Hindlimb muscle (tissue), 1 donor: ENCODE measurements around the gene ALLC. TPM values are rescaled to one million over a fixed set of nuclear protein-coding genes. Genes with fewer than 3 reads are reported as not detected.

Source experiments
- DNase-seq: peaks from one replicate; pipeline ENCODE4 v3.0.0-alpha.2; 2013
- polyA plus RNA-seq: library from polyadenylated mRNA; unstranded; fragments of 120-200 nt; gene quantifications from one replicate; pipeline ENCODE4 v1.2.1, GENCODE V29; 2013; ENCODE audit not compliant: insufficient read length

ALLC gene
- polyA plus RNA-seq, 1 donor, result not detected

DNA sequence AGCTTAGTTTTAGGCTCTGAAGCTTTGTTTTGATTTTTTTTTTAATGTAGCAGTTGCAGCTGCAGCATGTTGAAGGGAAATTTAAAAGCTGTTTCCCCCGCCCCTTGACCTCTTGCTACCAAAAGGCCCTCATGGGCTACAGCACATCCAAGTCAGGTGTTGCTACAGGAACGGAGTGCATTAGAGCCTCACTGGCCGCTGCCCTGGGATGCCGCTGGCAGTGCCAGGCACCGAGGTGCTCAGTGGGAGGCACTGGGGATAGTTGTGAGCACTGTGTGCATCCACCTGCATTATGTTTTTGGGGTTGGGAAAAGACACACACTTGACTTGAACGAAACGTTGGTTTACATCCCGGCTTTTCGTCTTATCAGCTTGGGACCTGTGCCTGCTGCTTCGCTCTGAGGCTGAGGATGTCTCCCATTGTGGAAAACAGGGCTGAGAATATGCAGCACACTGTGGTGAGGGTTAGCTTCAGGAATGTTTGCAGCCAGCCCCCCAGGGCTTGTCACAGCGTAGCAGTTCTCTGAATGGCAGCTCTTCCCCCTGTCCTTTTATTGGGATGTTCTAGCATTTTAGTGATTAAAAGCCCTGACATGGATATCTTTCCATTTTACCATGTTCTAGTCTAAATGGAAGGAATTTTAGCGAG, 69.5 kb downstream of the ALLC start:
- no peak for DNase-seq

DNA sequence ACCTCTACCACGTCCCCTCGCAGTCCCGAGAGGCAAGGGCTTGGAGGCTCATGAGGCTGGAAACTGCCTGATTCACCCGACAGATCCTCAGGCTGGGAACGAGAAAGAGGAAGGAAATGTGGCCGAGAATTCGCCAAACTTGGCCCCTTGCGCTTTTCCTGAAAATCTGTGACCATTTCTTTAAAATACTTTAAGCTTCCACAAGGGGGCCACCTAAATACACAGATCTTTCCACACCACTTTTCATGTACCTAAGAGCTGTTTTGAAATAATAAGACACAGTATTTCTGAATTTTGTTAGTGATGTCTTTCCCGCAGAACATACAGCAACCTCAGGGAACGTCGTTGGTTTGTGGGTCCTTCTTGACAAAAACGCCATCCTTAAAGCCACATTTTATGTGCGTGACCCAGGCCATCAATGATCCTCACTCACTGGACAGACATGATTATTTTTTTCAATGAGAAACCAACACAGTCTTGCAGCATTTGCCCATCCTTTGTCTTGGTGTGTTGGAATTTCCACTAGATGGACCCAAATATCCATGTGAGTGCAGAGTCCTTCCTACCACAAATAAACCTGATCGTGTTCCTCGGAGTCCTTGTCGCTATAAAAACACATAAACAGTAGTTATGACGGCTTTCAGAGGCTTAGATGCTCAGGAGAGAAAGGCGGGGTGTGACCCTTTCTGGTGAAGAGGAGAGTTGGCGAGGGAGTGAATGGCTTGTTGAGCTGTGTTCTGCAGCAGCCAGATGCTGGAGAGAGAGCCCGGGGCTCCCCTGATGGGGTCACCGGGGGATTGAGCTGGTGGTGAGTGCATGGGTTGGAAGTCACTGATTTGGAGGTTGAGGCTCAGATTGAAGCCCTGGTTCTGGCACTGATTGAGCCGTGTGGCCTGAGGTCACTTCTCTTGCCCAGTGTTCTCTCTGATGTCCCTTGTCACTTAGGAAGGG, 70.4 kb downstream of the ALLC start:
- peak; percentile 78 for DNase-seq

DNA sequence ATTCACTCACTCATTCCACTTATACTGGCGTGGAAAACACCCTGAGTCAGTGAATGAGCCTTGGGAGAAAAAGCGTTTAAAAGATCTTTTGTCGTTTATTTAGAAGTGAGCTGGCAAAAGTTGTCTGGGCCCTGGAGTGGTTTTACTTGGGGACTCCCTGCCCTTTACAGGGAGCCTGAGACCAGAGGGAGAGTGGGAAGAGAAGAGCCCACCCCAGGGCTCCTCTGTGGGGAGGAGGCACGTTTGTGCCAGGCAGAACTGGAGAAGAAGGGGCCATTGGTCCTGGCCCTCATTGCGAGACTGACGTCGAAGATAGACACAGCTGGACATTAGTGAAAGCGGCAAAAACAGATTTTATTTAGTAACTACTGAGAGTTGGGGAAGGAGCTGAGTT, 71.1 kb downstream of the ALLC start:
- no peak for DNase-seq

DNA sequence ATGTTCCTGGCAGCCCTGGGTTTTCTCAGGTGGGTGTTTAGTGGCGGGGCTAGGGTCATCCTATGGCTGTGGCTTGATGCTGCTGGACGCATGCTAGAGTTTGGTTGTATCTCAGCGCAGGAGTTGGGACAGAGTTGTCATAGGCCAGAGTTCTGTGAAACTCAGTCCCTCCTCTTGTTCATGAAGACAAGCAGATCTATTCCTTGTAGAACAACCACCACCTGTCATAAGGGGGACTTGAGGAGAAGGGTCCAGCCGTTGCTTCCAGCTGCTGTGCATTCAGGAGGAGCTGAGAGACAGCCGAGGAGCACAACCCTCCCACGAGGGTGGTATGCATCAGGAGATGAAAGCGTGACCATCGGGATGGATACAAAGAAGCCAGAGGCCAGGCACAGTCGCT, 71.8 kb downstream of the ALLC start:
- no peak for DNase-seq

DNA sequence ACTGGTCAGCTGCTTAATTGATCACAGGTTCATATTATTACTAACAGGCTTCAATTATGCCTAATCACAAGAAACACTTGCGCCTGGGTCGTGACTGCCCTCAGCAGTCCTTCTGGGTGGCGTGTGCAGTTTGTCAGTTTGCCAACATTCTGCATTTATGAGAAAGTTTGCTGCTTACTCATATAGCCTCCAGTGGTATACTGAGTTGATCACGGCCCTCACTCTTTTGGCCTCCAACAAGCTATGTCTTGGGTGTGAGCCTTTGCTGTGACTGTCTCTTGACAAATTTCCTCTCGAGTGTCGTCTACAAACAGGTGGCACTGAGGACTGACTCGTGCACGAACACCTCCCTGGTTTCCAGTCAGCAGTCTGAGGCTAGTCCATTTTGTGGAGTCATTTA, 72.6 kb downstream of the ALLC start:
- DNase-seq, result no peak

DNA sequence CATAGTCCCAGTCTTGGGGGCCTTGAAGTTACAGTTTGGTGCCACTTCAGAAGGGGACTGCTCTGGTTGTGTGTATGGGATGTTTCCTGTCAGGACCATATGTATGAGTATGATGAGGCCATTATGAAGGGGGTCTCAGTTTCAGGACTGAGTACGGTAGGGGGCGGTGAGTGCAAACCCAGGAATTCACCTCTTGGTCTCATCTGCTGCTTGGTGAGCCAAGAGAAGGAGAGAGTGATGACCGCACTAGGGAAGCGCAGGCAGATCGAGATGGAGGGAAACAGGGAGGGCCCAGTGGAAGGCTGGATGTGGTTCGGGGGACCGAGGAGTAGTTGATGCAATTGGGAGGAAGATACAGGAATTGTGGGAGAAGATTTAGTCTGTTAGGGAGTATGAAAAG, 73.8 kb downstream of the ALLC start:
- no peak for DNase-seq

DNA sequence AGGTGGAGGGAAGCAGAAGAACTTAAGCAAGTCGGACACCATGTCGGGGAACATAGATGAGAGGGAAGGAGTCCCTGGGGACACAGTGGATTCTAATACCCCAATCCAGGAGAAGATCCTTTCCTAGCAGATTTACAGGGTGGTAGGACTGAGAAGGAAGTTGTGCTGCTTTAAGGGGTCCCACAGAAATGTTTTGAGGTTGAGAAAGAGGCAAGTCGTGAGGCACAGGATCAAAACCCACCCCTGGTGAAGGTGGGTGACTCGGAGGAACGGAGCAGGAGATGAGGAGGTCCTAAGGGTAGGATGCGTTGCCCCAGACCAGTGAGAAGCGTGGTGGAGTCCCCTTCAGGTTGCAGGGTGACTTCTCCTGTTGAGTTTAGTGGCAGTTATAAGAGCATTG, 78.1 kb downstream of the ALLC start:
- no peak for DNase-seq

DNA sequence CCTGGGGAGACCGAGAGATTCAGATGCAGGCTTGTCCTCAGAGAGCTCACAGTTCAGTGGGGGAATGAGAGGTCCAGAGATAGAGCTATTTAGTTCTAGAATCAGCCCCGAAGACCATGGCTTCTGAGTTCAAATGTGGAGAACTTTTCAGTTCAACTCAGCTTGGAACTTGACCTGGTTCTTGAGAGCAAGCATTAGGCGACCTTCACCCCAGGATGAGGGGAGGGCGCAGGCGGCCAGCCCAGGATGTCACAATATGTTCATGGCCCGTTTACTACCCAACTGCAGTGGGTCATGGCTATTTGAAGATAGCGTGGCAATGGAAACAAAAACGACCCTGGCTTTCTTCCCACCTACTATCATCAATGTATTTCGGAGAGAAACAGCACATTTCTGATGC, 79.1 kb downstream of the ALLC start:
- DNase-seq, result no peak

DNA sequence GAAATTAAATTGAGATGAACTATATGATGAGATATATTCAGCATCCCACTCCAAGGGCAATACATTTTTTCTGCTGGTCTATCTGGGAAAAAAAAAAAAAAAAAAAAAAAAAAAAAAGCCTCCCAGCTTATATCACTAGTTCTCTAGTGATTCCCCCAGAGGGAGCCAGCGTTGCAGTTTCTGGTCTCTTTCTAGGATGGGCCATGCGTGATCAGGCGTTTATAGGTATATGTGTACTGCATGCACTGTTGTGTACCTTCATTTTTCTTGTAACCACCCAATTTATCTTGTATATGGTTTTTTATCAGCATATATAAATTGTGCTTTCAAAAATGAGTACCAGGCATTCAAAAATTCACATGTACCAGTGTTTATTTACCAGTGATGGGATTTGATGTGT, 80.5 kb downstream of the ALLC start:
- no peak for DNase-seq

DNA sequence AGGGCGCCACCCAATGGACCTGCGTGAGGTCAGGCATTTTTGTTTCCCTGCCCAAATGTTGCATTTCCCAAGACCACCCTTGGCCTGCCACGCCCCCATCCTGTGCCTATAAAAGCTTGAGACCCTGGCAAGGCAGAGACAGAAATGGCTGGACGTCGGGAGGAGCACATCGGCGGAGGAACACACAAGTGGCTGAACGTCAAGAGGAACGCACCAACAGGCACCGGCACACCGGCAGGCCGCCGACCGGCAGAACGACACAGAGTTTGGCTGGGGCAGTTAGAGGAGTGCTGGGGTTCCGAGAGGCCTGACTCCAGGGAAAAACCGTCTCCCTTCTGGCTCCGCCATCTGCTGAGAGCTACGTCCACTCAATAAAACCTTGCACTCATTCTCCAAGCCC, 81.3 kb downstream of the ALLC start:
- DNase-seq, result no peak

DNA sequence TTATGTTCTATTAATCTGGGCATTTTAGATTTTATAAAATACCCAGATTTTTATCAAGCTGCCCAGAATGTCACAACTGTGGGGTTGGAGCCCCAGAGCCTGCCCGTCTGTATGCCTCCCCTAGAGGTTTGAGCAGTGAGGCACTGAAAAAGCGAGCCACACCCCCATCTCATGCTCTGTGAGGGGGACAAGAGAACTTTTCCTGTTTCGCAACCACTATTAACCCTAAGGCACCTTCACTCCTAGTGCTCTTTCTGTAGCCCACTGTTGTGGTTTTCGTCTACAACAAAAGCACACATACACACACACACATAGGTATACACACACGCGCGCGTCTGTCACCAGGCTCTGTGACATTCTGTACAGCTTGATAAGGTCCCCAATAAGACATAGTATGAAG, 83.4 kb downstream of the ALLC start:
- DNase-seq, result no peak

DNA sequence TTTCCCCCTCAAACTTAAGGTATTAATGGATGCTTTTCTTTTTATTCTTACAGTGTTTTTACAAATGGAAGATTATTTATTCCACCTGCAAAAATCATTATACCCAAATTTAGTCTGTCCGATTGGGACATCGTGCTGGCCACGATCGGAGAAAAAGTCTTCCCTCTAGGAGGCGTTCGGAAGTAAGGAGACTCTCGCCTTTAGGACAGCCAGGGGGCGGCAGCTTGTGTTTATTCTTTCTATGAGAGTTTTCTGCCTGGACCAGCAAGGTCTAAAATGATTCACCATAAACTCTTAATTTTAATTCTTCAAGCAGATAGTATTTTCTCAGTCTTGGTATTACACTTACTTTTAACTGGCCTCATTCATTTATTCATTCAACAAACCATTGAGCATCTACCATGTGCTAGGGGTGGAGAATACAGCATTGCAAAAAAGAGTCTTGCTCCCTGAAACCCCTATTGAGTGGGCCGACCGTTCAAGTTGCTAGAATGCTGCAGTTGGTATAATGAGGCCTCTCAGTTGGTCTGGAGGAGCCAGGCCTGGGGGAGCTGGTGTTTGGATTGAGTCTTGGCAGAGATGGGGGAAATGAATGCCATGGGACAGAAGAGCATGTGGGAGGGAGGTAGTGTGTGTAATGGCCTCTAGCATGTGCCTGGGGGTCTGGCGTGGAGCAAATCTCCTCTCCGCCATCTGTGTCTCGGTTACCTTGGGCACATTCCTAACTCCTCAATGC, 84.0 kb downstream of the ALLC start:
- DNase-seq, result no peak

DNA sequence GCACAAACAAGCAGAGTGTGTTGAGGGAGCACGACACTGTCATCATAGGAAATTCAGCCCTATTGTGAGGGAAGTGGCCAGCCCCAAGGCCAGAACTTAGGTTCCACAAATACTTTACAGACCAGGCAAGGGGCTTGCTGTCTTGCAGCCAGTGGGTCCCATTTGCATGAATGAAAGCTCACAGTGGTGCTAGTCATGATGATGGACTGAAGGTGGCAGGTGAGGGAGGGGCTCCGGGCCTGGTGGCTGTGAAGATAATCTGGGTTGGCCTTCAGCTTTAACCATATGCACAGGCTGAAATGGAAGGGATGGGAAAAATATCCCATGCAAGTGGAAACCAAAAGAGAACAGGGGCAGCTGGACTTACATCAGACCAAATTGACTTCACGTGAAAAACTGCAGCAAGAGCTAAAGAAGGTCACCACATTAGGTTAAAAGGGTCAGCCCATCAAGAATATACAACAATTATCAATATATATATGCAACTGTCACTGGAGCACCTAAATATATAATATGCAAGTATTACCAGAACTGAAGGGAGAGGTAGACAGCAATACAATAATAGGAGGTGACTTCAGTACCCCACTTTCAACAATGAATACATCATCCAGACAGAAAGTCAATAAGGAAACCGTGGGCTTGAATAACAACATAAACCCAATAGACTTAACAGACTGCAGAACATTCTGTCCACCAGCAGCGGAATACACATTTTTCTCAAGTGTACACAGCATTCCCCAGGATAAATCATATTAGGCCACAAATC, 84.9 kb downstream of the ALLC start:
- DNase-seq, result no peak

DNA sequence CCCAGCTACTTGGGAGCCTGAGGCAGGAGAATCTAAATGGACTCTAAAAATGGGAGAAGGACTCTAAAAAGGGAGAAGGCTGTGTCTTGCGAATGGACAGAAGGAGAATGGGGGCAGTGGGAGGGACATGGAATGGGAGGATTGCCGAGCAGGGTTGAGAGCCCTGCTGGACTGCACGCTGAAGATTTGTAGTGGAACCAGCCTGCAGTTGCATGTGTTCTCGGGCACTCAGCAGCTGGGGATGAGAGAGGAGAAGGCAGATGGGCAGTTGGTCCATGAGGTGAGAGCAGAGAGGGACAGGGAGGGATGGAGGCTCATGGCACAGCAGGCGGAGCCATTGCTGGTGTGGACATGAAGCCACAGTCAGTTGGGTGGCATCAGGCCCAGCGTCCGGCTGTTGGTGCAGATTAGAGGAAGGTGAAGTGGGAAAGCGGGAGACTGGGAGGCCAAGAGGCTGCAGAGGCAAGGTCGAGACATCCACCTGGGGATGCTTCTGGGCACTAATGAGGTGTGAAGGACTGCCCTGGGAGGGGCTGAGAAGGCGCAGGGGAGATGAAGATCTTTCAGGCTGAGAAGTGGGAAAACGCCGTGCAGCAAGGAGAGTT, 86.1 kb downstream of the ALLC start:
- no peak for DNase-seq

DNA sequence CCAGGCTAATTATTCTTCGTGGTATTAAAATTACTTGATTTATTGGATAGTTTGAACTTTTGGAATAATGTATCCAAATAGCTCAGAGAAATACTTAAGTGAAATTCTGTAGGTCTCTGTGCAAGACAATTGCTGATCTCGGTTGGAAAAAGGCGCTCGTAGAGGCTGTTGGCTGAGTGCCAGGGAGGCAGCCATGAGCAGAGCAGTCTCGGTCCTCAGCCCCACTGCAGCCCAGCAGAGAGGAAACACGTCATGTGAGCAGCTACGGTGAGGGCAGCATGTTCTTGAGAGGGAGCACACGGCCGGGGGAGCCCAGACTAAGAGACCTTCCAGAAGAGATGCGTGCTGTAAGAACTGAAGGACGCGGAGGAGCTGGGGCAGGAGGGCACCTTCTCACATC, 87.9 kb downstream of the ALLC start:
- DNase-seq, result no peak

DNA sequence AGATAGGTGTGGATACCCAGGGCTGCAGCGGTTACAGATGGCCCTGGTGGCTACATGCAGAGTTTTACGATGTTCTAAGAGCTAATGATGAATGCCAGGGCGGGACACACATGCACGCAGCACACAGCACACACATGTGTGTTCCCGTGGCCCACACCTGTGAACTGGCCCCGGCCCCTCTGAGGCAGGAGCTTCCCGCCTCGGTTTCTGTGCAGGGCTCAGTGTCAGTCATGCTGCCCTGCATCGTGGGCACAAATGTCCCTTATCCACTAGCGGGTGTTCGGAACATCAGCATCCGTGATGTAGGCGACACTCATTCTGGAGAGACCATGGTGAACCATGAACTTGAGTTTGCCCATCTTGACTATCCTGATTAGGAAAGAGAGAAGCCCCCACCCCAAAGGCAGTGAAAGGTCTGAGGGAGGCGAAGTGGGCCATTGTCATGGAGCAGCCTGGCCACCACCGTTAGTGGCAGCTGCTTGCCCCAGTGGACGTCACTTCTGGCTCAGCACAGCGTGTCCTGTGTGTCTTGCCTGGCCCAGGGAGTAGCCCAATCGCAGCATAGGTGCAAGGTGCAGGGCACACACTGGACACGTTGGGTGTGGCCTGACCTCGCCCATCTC, 89.1 kb downstream of the ALLC start:
- DNase-seq, result no peak

DNA sequence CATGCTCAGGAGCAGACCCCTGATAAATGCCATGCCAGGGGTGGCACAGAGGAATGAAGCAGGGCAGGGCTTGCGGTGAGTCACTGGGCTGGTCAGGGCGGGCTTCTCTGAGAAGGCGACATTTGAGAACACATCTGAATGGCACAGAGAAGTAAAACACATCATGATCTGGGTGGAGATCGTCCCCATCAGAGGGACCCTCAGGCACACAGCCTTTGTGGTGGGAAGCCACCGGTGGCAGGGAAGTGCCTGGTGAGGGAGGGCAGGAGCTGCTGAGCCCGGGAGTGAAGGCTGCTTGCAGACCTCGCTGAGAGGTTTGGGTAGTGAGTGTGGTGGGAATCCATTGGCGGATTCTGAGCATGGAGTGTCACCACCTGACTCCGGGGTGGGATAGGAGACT, 89.8 kb downstream of the ALLC start:
- DNase-seq, result no peak

DNA sequence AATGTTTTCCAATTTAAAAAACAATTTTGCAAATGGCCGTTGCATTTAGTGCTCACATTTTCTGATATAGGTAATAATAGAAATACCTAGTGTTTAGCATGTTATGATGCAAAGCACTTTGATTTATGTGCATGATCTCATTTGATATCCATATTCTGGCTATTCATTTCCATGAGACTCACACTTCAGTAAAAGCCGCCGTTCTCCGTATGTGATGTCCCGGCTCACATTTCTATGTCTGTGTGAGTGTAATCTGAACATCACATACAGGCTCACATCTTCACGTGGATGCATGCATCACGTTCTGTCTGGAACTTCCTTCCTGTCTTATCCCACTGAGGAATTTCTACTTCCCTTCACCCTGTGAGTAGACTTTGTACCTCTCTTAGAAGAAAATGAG, 91.2 kb downstream of the ALLC start:
- no peak for DNase-seq

DNA sequence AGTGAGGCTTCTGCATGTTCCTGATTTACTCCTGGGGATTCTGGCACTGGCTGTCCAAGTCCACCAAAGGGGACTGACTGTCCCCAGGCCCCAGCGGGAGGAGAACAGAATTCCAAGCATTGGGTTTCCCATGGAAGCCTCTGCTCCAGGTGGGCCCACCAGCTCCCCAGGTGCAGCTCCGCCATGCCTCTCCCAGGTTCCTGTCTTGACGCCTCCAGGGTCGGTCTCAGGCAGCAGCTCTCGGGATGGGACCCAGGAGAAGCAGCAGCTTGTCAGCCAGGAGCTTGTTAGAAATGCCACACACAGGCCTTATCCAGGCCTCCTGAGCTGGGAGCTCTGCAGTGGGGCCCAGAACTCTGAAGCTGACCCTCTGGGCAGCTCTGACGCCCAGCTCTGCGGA, 93.3 kb downstream of the ALLC start:
- DNase-seq, result no peak

DNA sequence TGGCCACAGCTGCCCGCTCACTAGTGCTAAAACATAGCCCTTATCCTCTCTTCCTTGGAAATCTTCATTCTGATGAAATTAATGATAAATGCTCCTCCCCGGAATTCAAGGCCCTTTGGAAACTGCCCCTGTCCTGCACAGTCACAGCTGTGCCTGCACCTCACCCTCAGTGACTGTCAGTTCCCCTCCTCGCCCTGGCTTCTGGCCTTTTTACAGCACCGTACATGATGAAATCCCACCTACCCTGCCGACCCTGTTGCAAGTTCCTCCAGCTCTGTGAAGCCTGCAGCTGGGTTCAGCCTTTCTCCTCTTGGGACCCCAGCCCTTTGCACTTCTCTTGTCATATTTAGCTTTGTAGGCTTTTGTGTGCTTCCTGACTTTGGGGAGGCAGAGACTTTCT, 93.8 kb downstream of the ALLC start:
- DNase-seq, result no peak
